ENCODE results near the gene BAIAP2. TPM values are rescaled to one million over a fixed set of nuclear protein-coding genes. Genes with fewer than 3 reads are reported as not detected.

Gene BAIAP2
- polyA plus RNA-seq, 3 donors = 42.8 to 49.4 (median 43.0) TPM

DNA sequence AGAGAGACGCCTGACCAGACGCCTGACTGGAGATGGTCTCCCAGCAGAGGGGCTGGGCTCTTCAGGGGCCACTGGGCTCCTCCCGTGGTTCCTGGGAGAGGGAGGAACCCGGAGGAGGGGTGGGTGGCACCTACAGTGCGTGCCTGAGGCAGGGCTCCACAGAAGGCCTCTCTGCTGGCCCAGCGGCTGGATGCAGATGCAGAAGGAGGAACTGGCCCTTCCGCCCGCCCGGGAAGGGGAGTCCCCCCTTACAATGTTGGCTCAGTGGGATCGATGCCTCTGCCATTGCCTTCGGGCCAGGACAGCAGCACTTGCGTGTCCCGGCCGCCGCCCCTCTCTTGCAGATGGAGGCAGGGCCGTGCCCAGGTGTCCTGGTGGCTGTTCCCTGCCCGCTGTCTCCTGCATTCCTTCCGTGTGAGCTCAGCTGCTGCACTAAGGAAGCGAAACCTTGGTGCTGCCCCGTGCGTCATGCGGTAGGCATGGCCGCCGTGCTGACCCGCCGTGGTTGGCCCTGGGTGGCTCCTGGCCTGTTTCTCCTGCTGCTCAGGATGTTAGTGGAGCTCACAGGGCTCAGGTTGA, 15.1 kb downstream of the BAIAP2 start:
- no peak for DNase-seq

DNA sequence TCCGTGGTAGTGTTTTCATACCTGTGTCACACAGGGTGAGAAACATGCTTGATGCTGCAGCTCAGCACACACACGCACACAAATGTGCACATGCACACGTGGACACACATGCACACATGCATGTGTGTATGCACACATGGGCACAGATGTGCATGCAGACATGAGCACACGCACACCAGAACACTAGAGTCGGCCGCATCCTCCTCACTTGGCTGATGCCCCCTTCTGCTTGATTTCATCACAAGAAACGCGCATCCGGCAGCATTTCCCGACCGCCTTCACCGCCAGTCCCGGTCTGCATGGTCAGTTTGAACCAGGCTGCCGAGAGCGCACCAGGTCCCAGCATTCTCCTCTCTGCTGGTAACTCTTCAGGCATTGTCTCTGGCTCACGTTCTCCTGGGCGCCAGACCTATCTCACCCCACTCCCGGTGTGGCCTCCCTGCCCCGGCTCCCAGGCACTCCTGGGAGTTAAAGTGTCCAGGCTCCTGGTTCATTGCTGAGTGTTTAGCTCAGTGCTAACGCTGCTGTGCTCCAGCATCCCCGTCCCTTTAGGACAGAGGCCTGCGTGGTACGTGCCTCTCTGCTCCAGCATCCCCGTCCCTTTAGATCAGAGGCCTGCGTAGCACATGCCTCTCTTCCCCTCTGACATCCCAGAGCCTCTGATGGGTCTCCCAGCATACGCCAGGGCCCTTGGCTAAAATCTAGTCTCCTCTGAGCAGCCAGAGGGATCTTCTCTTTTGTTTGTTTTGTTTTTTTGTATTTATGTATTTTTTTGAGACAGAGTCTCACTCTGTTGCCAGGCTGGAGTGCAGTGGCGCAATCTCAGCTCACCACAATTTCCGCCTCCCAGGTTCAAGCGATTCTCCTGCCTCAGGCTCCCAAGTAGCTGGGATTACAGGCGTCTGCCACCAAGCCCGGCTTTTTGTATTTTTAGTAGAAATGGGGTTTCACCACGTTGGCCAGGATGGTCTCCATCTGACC, 16.0 kb downstream of the BAIAP2 start:
- DNase-seq = no peak

GRCh38 chr17:81052199-81052997, 17.4 kb downstream of the BAIAP2 start:
- DNase-seq = no peak

DNA sequence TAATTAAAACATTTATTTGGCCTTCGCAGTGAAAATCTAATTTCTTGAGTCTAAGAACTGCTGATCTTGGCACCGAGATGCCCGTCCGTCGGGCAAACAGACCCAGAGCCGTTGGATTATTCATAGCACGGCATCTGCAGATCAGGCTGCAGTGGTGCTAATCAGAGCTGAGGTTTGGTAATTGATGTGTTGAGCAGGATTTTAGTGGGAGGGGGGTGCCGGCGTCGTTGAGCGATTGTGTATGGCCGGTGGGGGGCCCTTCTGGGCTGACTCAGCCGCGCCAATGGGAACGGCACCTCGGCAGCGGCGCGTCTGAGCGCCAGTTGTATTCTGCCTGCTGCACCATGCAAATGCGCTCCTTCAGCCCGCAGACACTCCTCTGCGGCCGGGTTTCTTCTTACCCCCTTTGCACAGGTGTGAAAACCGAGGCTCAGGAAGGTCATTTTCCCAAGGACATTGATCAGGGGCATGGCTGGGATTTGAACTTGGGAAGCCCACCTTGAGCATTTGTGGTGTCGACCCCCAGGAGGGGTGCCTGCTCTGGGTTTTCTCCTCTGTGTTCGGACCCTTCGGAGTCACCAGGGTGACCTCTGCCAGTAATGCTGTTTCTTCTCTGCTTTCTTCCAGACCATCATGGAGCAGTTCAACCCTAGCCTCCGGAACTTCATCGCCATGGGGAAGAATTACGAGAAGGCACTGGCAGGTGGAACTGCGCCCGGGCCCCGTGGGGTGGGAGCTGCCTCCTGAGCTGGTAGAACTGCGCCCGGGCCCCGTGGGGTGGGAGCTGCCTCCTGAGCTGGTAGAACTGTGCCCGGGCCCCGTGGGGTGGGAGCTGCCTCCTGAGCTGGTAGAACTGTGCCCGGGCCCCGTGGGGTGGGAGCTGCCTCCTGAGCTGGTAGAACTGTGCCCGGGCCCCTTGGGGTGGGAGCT, 18.4 kb downstream of the BAIAP2 start:
- DNase-seq = no peak

- no peak for DNase-seq
These were observed 19.4 kb downstream of the BAIAP2 start for GRCh38 chr17:81054308-81054707.

GRCh38 chr17:81054881-81055370, 20.0 kb downstream of the BAIAP2 start:
- no peak for DNase-seq

DNA sequence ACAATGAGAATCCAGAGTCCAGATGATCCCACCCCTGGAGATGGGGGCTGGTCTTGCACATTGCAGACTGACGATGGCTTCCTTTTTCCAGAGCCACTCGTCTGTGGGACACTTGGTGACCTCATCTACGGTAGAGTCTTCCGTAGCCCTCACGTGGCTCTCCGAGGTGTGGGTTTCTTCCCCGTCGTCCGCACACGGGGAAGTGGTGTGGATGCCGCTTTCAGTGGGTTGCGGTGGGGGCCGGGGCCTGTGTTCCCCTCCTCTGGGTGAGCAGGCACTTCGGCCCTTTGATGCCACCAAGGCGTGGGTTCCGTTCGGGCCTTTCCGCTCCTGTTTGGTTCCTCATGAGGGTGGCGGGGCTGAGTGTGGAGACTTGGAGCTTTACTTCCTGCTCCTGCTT, 21.4 kb downstream of the BAIAP2 start:
- no peak for DNase-seq

DNA sequence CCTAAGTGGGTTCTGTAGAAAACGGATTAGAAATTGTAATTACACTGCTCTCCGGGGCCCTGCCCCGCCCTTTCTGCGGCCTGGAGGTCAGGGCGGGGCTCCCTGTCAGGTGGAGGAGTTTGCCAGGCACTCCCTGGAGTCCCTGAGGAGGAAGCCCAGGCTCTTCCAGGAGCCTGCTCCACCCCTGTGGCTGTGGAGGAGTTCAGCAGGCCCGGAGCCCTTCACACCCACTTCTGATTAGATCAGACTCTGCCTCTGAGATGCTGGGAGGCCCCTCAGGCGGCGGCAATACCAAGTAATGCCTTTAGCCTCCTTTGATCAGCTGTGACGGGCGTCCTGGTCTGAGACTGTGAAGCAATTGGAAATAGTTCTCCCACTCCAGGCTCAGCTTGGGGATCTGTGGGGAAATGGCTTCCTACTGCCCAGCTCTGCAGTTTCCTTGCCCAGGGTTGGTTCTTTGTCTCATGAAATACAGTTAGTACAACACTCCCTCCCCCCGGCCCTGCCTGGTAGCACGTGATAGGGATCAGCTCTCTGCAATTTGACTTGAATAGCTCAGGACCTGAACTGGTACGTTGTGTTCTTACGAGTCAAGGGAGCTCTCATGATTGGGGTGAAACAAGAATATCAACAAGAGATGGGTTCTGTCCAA, 22.3 kb downstream of the BAIAP2 start:
- DNase-seq = no peak

DNA sequence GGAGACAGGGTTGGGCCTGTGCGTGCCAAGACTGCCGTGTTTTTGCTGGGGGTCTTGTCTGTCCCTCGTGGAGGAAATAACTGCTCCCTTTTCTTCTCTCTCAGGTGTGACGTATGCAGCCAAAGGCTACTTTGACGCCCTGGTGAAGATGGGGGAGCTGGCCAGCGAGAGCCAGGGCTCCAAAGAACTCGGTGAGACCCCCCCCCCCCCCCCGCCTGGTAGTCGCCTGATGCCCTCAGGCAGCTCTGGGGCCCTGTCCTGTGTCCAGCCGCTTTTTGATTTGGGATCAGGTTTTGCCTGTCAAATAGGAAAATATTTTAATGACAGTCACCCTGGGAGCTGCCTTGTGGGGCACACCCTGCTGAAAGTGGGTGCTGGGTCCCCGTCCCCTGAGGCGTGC, 22.8 kb downstream of the BAIAP2 start:
- no peak for DNase-seq

GRCh38 chr17:81058263-81058871, 23.4 kb downstream of the BAIAP2 start:
- DNase-seq = no peak

GRCh38 chr17:81059026-81059425, 24.1 kb downstream of the BAIAP2 start:
- no peak for DNase-seq

DNA sequence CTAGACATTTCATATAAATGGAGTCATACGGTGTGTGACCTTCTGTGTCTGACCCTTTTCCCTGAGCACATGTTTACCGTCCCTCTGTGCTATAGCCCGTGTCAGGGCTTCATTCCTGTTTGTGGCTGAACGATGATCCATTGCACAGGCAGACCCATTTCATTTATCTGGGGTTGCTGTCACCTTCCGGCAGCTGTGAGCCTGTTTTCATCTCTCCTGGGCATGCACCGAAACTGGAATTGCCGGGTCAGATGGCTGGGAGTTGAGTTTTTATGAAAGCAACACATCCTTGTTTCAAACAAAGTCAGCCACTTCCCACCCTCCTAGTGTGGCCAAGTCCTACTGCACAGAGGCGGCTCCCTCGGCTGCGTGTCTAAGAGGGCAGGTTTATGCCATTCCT, 25.5 kb downstream of the BAIAP2 start:
- no peak for DNase-seq

DNA sequence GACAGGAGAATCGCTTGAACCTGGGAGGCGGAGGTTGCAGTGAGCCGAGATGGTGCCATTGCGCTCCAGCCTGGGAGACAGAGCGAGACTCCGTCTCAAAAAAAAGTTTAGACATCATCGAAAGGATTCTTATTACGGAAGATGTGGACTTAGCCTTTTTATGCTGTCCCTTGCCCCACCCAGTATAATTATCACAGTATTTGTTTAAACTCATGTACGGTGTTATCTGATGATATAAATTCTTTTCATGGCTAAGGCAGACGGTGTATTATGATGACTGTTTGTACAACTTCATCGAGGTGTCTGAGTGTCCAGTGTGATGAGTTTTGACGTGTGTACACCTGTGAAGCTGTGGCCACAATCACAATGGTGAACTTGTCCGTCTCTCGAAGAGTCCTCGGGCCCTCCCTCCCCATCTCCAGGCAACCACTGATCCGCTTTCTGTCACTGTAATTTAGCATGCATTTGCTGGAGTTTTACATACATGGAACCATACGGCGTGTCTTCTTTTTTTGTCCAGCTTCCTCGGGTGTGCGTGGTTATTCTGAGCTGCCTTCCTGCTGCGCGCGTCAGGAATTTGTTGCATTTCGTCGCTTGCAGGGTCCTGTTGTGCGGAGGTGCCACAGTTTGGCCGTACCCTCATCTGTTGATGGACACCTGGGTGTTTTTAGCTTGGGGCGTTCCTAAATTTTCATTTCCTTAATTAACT, 26.2 kb downstream of the BAIAP2 start:
- no peak for DNase-seq

GRCh38 chr17:81062014-81062780, 27.2 kb downstream of the BAIAP2 start:
- DNase-seq = no peak

DNA sequence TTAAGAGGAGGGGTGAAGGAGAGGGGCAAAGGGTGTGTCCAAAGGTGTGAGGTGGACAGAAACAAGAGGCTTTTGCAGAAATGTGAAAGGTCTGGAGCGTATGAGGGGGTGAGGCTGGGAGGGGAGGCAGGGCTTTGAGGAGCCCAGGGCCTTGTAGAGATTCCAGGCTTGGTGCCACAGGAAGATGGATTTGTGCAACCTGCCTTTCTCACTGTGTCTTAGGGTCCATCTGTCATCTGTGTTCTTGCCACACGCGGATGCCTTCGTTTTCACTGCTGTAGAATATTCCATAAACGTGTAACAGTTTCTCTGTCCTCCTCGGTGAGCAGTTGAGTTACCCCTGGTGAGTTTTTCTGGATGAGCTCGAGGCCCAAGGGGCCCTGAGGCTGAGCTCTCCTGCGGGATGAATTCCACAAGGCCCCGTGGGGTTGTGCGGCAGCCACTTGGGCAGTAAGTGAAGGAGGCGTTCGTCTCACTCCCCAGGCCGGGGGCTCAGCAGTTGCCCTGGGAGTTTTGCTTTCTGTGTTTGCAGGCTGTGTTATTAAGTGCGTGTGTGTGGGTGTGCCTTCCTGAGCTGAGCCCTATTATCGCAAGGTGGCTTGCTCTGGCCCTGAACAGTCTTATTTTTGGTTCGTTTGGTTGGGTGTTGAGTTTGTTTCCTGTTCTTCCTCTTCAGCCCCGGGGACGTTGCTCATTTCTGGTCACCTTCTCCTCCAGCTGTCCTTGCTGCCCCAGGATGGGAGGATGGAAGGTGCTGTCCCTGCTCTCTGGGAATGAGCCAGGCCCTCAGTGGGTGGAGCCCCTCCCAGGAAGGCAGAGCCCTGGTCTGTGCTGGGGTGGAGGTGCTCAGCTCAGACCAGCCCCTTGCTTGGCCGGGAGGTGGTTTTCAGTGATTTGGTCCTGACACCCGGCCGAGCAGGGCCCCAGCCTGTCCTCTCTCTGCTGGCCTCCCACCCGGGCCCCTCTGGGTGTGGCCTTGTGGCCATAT, 28.4 kb downstream of the BAIAP2 start:
- DNase-seq = no peak

DNA sequence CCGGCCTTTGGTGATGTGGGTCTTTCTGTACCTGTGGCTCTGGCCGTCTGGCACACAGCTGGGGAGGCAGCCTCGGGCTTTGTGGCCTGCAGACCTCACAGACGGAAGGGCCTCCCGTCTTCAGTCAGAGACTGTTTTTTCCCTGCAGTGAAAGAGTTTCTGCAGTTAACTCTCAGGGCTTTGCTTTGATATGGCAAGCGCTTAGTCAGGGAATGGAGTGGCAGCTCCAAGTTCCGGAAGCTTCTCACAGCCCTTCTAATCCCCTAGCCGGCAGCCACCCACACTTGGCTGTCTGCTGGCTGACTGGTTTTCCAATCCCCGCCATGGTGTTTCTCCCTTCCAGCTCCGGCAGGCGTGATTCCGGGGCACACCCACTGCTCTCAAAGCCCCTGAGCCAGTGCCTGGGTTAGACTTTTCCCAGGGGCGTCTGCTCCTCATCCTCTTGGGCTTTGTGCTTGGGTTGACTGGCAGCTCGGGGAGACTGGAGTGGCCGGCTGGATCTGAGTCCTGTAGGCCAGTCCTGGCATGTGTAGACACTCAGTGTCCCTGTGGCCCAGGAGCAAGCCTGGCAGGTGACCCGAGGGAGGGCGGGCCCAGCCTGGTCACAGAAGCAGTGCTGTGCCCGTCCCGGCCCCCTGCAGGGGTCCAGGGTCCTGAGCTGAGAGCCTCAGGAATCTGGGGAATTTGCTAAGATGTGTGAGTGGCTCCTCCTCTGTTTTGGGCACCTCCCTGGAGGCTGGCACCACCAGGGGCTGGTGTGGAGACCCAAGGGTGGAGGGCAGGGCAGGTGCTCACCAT, 29.9 kb downstream of the BAIAP2 start:
- no peak for DNase-seq

DNA sequence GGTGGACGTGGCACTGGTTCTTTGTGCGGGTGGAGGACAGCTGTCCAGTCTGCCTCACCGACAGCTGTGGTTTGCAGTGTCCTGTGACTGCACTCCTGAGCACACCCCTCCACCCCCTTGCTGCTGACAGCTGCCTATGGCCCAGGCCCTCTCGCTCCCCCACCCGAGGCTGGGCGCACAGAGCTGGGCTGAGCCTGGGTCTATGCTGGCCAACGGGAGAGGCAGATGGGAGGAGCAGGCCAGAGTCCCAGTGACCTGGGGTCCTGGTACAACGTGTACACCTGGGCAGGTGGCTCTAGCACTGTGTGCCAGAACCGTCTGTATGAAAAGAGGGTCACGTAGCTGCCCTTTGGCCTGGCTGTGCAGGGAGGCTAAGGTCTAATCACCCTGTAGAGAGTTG, 30.5 kb downstream of the BAIAP2 start:
- DNase-seq = no peak

Data from renal pelvis (tissue), 4 donors.